ENCODE data around the gene FBXL19. TPM values are rescaled to one million over a fixed set of nuclear protein-coding genes. Genes with fewer than 3 reads are reported as not detected.

The FBXL19 gene
- polyA plus RNA-seq, 1 donor (not counting 4 experiments of a cell fraction or from before 2014, with no cell fraction given) = 10.2 TPM

- Histone ChIP-seq H3K4me3 (ENCODE audit: control insufficient read depth in 2 of 3, extremely low read depth in 1 of 3, insufficient read depth in 2 of 3, low read depth in 1 of 3, low read length in 3 of 3) (no peak overlapping the region), H3K27me3 (ENCODE audit: control insufficient read depth, extremely low read depth, insufficient read depth, low read length) (no peaks in the 10 kb centered on the region), H3K9me1 (ENCODE audit: control insufficient read depth, extremely low read depth, insufficient read depth, low read length) (no peaks in the 10 kb centered on the region), H3K4me1 (ENCODE audit: control insufficient read depth, extremely low read depth, insufficient read depth, low read length) (peaks cover 15% of the 10 kb centered on the region), H3K36me3 (ENCODE audit: control insufficient read depth in 2 of 2, extremely low read depth in 1 of 2, insufficient read depth in 2 of 2, low read length in 2 of 2) (peaks cover 16 to 27% of the 10 kb centered on the region in 2 experiments), H4K20me1 (ENCODE audit: control insufficient read depth, extremely low read depth, insufficient read depth, low read length) (peaks cover 2% of the 10 kb centered on the region), H3K27ac (ENCODE audit: control insufficient read depth, insufficient read depth, low read length) (no peak overlapping the region), H3K4me2 (ENCODE audit: control insufficient read depth, extremely low read depth, insufficient read depth, low read depth, low read length) (no peak overlapping the region), H3K9ac (ENCODE audit: control insufficient read depth, extremely low read depth, insufficient read depth, low read length) (no peak overlapping the region), H2AFZ (ENCODE audit: control insufficient read depth, low read length) (no peak overlapping the region), H3K79me2 (ENCODE audit: control insufficient read depth, insufficient read depth, low read length) (peaks cover 3% of the 10 kb centered on the region), H3K9me3 (ENCODE audit: control insufficient read depth, low read depth, low read length) (no peaks in the 10 kb centered on the region)
- no peak for DNase-seq (ENCODE audit: low read depth, low spot score)
- TF ChIP-seq EZH2 (IDR thresholded peaks at IDR 0.05; ENCODE audit: low read length) (no peak), CTCF (optimal IDR thresholded peaks at IDR 0.05 in 1 of 3, IDR thresholded peaks at IDR 0.05 in 1 of 3, conservative IDR thresholded peaks at IDR 0.05 in 1 of 3; ENCODE audit: extremely low read depth in 1 of 3, insufficient read depth in 2 of 3, low read length in 3 of 3) (no peak)
- dilution Hi-C loops (cut with MboI; ENCODE audit: extremely low pct_ligation_motif_present, low sequenced_read_pairs) = no loop called here
- FAIRE-seq = no peak
These were observed 57.6 kb downstream of the FBXL19 start for GRCh38 chr16:30980959-30981358.

GRCh38 chr16:30982548-30983288 is 59.3 kb downstream of the FBXL19 start:
- FAIRE-seq (no peak), DNase-seq (ENCODE audit: low read depth, low spot score) (no peak)
- Histone ChIP-seq H3K4me3 (ENCODE audit: control insufficient read depth in 2 of 3, extremely low read depth in 1 of 3, insufficient read depth in 2 of 3, low read depth in 1 of 3, low read length in 3 of 3) (no peak overlapping the region), H4K20me1 (ENCODE audit: control insufficient read depth, extremely low read depth, insufficient read depth, low read length) (no peaks in the 10 kb centered on the region), H3K27me3 (ENCODE audit: control insufficient read depth, extremely low read depth, insufficient read depth, low read length) (no peaks in the 10 kb centered on the region), H3K9me3 (ENCODE audit: control insufficient read depth, low read depth, low read length) (no peaks in the 10 kb centered on the region), H2AFZ (ENCODE audit: control insufficient read depth, low read length) (no peak overlapping the region), H3K79me2 (ENCODE audit: control insufficient read depth, insufficient read depth, low read length) (no peaks in the 10 kb centered on the region), H3K4me2 (ENCODE audit: control insufficient read depth, extremely low read depth, insufficient read depth, low read depth, low read length) (no peak overlapping the region), H3K4me1 (ENCODE audit: control insufficient read depth, extremely low read depth, insufficient read depth, low read length) (peaks cover 15% of the 10 kb centered on the region), H3K36me3 (ENCODE audit: control insufficient read depth in 2 of 2, extremely low read depth in 1 of 2, insufficient read depth in 2 of 2, low read length in 2 of 2) (peaks cover 13 to 14% of the 10 kb centered on the region in 2 experiments), H3K9ac (ENCODE audit: control insufficient read depth, extremely low read depth, insufficient read depth, low read length) (no peak overlapping the region), H3K9me1 (ENCODE audit: control insufficient read depth, extremely low read depth, insufficient read depth, low read length) (no peaks in the 10 kb centered on the region), H3K27ac (ENCODE audit: control insufficient read depth, insufficient read depth, low read length) (no peak overlapping the region)
- dilution Hi-C loops (cut with MboI; ENCODE audit: extremely low pct_ligation_motif_present, low sequenced_read_pairs) = no loop called here
- TF ChIP-seq CTCF (optimal IDR thresholded peaks at IDR 0.05 in 1 of 3, IDR thresholded peaks at IDR 0.05 in 1 of 3, conservative IDR thresholded peaks at IDR 0.05 in 1 of 3; ENCODE audit: extremely low read depth in 1 of 3, insufficient read depth in 2 of 3, low read length in 3 of 3) (no peak), EZH2 (IDR thresholded peaks at IDR 0.05; ENCODE audit: low read length) (no peak)
